ENCODE measurements around the gene PSENEN. TPM values are rescaled to one million over a fixed set of nuclear protein-coding genes. Genes with fewer than 3 reads are reported as not detected.

The PSENEN gene
- total RNA-seq, 1 experiment from 2014 or later = 69.7 TPM

DNA sequence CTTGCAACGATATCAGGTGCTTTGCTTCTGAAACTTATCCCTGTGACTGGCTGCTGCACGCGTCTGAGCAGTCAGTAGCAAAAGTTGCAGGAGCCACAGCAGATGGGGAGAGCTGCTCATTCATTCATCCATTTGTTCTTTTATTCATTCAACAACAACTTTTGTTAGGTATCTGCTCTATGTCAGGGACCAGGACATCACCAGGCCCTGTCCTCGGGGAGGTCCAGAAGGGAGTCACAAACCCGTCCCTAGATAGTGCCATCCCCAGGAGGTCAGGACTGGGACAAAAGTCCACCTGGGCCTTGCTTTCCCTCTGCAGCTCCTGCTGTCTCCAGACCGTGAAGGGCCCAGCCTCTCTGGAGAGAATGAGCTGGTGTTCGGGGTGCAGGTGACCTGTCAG is 32.5 kb downstream of the PSENEN start:
- Histone ChIP-seq H2AFZ (ENCODE audit: low read length) (no peak overlapping the region), H3K14ac (ENCODE audit: insufficient read depth, low read length) (no peak overlapping the region), H3K9me3 (ENCODE audit: control insufficient read depth, low read depth, low read length) (no peaks in the 10 kb centered on the region), H4K91ac (ENCODE audit: insufficient read length, low read depth, low read length) (no peak overlapping the region), H3K18ac (ENCODE audit: insufficient read length, low read depth, low read length) (no peak overlapping the region), H3K79me2 (ENCODE audit: insufficient read depth, low read length) (no peaks in the 10 kb centered on the region), H4K20me1 (ENCODE audit: control insufficient read depth, insufficient read depth, insufficient read length) (no peaks in the 10 kb centered on the region), H4K5ac (ENCODE audit: insufficient read length, low read depth, low read length) (no peak overlapping the region), H2BK5ac (ENCODE audit: insufficient read length, low read length) (no peak overlapping the region), H3K23me2 (ENCODE audit: insufficient read length, low read depth, low read length, poor library complexity, severe bottlenecking) (peaks cover 5% of the 10 kb centered on the region), H3K4me2 (ENCODE audit: insufficient read depth, insufficient read length, low read length) (no peak overlapping the region), H3K4ac (ENCODE audit: low read depth, low read length) (no peak overlapping the region), H2AK5ac (ENCODE audit: insufficient read length, low read length) (no peak overlapping the region), H3K27ac (ENCODE audit: insufficient read length, low read depth, low read length) (no peak overlapping the region), H2BK120ac (ENCODE audit: low read depth, low read length, poor library complexity, severe bottlenecking) (no peak overlapping the region), H2BK12ac (ENCODE audit: insufficient read length, low read depth, low read length) (no peak overlapping the region), H4K8ac (replicated peaks; ENCODE audit: insufficient read length, low read depth, low read length) (no peak overlapping the region), H3K79me1 (ENCODE audit: insufficient read depth, low read depth, low read length, poor library complexity, severe bottlenecking) (no peaks in the 10 kb centered on the region), H3K9ac (ENCODE audit: extremely low read depth, insufficient read length, low read length) (no peak overlapping the region), H3K4me1 (ENCODE audit: insufficient read depth, low read length) (peaks cover 5% of the 10 kb centered on the region; the same call in 1 of the 2 replicates), H3K23ac (ENCODE audit: insufficient read length, low read depth, low read length) (no peak overlapping the region), H2BK20ac (ENCODE audit: low read depth, low read length, poor library complexity, severe bottlenecking) (no peak overlapping the region), H3T11ph (ENCODE audit: low read length) (no peak overlapping the region), H3K56ac (ENCODE audit: insufficient read length, low read depth, low read length) (no peak overlapping the region), H2BK15ac (ENCODE audit: low read depth, low read length) (no peak overlapping the region), H3K27me3 (ENCODE audit: insufficient read depth, low read length) (no peaks in the 10 kb centered on the region)
- Mint-ChIP-seq H3K4me3 (peak overlapping the region in 1 of 2 experiments; percentile 88; a peak in 1 of 5 replicates), H3K36me3 (ENCODE audit: insufficient read depth in 1 of 3, low read depth in 3 of 3) (peaks cover 0 to 7% (median 2%) of the 10 kb centered on the region in 3 experiments; a peak in 2 of 7 replicates), H3K9me3 (no peaks in the 10 kb centered on the region; a peak in 1 of 5 replicates), H3K4me1 (peaks cover 32 to 41% of the 10 kb centered on the region in 2 experiments), H3K27me3 (ENCODE audit: low read depth) (peaks cover 32% of the 10 kb centered on the region), H3K27ac (no peak overlapping the region; a peak in 1 of 7 replicates)
- TF ChIP-seq, protein P1, sequence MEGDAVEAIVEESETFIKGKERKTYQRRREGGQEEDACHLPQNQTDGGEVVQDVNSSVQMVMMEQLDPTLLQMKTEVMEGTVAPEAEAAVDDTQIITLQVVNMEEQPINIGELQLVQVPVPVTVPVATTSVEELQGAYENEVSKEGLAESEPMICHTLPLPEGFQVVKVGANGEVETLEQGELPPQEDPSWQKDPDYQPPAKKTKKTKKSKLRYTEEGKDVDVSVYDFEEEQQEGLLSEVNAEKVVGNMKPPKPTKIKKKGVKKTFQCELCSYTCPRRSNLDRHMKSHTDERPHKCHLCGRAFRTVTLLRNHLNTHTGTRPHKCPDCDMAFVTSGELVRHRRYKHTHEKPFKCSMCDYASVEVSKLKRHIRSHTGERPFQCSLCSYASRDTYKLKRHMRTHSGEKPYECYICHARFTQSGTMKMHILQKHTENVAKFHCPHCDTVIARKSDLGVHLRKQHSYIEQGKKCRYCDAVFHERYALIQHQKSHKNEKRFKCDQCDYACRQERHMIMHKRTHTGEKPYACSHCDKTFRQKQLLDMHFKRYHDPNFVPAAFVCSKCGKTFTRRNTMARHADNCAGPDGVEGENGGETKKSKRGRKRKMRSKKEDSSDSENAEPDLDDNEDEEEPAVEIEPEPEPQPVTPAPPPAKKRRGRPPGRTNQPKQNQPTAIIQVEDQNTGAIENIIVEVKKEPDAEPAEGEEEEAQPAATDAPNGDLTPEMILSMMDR (conservative IDR thresholded peaks at IDR 0.05) = no peak
- WGBS (ENCODE audit: extremely low coverage, insufficient read length, low lambda C conversion rate) = no CpG with 5 or more reads among the region's 7 CpGs
- DNase-seq = no peak
